HG02973 (cell line): Measurements from ENCODE around the gene APPBP2.
"Not testable (repeated sequence)": the region's sequence is repeated elsewhere in the genome, so short reads cannot be mapped to it uniquely, and the experiment has no call there.

Experiments used
- ATAC-seq: cut with Tn5 transposase; IDR thresholded peaks from one replicate; pipeline ENCODE4 v1.9.1; 2021; ENCODE audit warnings: moderate library complexity; ENCODE audit not compliant: unreplicated experiment

APPBP2 gene

DNA sequence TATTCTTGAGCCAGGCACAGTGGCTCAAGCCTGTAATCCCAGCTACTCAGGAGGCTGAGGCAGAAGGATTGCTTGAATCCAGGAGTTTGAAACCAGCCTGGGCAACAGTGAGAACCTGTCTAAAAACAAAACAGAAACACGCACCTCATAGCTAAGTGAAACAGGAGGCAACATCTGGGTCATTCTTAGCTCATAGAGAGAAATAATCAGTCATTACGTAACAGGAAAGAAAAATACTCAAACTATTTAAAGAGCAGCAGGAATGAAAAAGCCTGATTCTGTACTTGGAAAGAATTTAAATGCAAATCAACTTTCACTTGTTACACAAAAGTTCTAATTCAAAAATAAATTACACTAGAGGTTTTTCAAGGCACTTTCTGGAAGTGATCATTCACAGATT, 86.5 kb downstream of the APPBP2 start:
- ATAC-seq, result peak; percentile 57

DNA sequence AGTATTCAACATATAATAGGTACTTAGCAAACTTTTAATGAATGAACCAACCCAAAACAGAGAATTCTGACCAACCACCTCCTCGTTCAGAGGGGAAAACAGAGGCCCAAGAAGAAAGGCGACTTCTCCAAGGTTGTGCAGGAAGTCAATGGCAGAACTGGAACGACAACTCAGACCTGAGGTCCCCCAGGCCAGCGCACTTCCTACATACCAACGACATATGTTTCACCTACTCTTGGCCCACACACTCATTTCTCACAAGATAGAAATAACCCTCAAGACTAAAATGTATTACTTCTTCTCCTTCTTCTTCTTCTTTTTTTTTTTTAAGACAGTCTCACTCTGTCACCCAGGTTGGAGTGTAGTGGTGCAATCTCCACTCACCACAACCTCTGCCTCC, 89.4 kb downstream of the APPBP2 start:
- ATAC-seq, result no peak

DNA sequence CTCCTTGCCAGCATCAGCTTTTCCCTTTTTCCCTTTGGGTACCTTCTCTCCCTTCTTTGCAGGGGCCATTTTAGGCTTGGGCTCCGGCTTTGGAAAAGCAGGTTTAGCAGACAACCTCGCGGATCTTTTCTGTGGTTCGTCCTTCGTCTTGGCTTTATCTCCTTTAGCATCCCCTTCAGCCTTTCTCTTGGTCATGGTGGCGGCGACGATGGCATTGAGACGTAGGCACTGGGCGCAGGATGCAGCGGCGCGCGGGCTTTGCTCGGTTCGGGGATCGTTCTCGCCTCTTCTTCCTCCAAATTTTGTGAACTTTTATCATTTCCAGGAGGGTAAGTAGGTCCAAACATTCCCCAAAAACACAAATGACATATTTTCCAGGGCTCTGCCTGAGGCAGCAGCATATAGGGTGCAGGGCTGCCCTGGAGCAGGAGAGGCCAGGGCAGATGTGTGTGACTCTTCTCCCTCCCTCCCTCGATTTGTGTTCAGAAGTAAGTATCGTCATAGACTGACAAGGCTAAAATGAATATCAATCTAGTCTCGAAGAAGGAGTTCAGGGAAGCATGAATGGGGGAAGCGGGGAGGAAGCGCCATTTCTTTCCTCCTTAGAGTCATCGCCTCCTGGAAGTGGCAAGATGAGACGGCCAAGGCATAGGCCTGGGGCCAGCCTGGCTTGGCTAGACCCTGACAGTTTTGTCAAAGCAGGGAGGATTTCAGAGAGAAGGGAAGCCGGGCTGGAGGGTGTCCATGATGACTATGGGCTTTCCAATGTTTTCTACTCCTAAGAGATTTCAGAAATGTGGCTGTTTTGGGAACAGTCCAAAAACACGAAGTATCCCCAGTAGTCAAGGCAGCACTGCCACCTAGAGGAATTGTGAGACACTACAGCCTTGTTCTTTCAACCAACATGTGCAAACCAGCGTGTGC, 90.5 kb downstream of the APPBP2 start:
- peak; percentile 62 for ATAC-seq

DNA sequence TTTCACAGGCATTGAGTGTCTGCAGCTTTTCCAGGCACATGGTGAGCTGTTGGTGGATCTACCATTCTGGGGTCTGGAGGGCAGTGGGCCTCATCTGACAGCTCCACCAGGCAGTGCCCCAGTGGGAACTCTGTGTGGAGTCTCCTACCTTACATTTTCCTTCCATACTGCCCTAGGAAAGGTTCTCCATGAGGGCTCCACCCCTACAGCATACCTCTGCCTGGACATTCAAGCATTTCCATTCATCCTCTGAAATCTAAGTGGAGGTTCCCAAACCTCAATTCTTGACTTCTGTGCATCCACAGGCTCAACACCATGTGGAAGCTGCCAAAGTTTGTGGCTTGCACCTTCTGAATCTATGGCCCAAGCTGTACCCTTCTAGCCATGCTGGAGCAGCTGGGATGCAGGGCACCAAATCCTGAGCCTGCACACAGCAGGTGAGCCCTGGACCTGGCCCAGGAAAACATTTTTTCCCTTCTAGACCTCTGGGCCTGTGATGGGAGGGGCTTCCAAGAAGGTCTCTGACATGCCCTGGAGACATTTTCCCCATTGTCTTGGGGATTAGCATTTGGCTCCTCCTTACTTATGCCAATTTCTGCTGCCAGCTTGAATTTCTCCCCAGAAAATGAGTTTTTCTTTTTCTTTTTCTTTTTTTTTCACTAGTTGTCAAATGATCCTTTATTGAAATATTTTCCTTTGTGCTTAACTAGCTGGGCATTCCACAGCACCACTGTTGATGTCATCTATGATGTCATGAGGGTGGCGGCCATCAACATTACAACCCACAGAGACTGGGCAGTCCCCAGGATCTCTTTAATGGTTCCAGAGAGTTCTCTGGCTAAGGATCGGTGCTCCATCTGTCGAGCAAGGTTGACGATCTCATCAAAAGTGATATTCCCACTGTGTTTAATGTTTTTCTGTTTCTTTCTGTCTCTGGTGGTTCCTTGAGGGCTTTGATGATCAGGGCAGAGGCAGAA, 92.7 kb downstream of the APPBP2 start:
- not testable (repeated sequence) for ATAC-seq

DNA sequence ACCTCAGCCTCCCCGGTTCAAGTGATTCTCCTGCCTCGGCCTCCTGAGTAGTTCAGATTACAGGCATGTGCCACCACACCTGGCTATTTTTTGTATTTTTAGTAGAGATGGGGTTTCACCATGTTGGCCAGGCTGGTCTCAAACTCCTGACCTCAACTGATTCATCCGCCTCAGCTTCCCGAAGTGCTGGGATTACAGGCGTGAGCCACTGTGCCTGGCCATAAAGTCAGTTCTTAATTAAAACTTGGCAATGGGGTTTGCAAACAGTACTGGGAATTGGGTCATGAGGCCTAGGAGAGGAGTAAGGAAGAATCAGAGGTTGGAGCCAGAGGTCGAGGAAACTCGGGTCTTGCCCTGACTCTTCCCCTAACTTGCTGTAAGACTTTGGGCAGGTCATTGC, 95.5 kb downstream of the APPBP2 start:
- not testable (repeated sequence) for ATAC-seq

DNA sequence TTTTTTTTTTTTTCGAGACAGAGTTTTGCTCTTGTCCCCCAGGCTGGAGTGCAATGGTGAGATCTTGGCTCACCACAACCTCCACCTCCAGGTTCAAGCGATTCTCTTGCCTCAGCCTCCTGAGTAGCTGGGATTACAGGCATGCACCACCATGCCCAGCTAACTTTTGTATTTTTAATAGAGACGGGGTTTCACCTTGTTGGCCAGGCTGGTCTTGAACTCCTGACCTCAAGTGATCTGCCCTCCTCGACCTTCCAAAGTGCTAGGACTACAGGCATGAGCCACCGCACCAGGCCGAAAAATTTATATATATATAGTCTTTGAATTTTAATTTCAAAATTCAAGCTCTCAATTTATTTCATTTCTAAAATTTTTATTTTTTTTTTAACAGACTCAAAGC, 97.6 kb downstream of the APPBP2 start:
- not testable (repeated sequence) for ATAC-seq

DNA sequence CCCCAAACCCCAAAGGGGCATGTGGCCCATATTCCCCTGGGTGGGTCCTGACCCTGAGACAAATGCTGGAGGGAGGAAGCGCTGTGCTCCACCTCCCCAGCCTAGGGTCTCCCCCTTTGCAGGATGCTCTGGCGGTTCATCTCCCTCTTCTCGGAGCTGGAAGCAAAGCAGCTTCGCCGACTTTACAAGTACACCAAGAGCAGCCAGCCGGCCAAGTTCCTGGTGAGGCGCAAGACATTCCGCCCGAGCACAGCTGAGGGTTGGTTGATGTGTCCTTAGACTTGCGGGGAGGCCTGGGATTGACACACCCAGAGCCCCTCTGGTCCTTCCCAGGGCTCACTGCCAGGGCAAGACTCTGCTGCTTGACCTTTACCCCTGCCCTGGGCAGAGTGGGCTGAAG, 99.4 kb downstream of the APPBP2 start:
- ATAC-seq, result no peak

DNA sequence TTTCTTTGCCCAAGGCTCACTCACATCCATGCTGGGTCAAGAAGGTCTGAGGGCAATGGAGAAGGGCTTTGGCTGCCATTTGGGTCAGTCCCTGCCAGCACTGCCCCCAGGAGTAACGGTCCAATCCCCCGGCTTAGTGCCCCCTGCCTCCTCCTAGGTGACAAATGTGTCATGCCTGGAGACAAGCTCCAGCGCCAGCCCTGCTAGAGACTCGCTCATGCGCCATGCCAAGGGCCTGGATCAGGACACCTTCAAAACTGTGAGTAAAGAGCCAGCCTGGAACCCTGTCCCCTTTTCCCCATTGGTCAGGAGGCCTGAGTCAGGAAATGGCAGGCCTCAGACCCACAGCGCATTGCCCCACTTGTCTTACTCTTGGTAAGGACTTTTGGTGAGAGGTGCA, 100.4 kb downstream of the APPBP2 start:
- no peak for ATAC-seq

DNA sequence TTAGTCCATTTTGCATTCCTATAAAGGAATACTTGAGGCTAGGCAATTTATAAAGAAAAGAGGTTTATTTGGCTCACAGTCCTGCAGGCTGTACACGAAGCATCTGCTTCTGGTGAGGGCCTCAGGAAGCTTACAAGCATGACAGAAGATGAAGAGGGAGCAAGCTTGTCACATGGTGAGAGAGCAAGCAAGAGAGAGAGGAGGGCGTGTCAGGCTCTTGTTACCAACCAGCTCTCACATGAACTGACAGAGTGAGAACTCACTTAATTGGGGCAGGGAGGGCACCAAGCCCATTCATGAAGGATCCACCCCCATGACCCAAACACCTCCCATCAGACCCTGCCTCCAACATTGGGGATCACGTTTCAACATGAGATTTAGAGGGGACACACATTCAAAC, 102.2 kb downstream of the APPBP2 start:
- no peak for ATAC-seq

DNA sequence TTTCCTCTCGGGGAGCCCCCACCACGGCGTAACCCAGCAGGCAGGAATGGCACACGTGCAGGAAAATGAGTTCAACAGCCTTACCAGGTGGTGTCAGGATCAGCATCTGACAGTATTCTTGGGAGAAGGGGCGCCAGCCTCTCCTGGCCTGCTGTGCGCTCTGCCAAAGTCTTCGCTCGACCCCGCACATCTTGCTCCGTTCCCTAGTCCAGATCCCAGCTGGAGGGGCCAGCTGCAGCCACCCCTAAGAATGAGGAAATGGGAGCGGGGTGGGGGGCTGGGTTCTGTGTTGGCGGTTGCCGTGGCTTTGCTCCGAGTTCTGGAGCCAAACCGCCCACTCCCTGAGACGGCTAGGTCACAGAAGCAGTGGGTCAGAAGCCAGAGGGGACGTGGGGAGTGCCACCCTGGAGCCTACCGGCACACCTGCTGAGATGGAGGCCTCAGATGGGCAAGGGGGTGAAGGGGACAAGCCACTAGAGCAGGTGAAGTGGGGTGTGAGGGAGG, 103.8 kb downstream of the APPBP2 start, which contains the start of gene CHCT1:
Gene CHCT1, plus strand, starts transcription at position 328 of the 504 bp plus-strand sequence. Its CDS starts 104 bp downstream, at position 432.
- ATAC-seq, result no peak

DNA sequence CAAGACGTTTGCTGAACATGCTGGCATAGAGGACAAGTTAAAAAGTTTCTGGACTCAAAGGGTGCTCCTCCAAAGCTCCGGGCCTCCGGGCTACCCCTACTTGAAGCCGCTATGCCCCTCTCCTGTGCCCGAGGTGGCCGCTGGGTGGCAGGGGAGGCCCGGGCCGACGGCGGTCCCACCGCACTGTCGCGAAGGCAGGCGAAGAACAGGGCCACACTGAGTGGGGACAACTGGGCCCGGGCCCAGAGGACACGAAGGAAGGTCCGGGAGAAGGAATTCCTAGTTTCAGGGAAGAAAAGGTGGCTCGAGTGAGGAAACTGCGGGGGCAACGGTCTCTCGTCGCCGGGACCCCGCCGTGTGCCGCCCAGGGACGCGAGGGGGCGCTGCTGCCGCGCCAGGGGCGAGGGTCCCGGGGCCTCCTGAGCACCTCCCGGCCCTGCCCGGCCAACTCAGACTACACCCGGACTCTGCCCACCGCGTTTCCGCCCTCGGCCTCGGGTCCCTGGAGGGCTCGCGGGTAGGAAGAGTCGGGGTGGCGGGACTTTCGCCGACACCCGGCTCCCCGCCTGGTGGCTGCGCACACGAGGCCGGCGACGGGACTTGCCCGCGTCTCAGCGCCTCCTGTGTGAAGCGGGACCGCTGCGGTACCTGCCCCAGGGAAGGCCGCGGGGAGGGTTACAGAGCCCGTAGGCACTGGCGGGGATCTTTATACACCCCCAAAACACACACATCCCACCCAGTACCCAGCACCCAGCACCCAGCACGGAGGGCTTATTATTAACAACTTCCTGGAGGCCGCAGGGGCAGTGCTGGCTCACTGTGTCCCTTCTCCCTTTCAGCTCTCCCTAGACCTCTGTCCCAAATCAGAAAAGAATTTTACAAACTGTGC, 104.5 kb downstream of the APPBP2 start:
- ATAC-seq, result peak; percentile 80

DNA sequence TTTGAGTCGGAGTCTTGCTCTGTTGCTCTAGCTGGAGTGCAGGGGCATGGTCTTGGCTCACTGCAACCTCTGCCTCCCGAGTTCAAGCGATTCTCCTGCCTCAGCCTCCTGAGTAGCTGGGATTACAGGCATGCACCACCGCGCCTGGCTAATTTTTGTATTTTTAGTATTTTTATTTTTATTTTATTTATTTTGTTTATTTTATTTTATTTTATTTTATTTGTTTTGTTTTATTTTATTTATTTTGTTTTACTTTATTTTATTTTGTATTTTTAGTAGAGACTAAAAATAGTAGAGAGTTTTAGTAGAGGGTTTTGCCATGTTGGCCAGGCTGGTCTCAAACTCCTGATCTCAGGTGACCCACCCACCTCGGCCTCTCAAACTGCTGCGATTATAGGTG, 106.2 kb downstream of the APPBP2 start:
- ATAC-seq, result not testable (repeated sequence)

DNA sequence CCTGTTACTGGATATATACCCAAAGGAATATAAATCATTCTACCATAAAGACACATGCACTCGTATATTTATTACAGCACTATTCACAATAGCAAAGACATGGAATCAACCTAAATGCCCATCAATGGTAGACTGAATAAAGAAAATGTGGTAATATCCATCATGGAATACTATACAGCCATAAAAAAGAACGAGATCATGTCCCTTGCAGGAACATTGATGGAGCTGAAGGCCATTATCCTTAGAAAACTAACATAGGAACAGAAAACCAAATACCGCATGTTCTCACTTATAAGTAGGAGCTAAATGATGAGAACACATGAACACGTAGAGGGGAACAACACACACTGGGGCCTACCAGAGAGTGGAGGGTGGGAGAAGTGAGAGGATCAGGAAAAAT, 107.0 kb downstream of the APPBP2 start:
- ATAC-seq, result not testable (repeated sequence)

DNA sequence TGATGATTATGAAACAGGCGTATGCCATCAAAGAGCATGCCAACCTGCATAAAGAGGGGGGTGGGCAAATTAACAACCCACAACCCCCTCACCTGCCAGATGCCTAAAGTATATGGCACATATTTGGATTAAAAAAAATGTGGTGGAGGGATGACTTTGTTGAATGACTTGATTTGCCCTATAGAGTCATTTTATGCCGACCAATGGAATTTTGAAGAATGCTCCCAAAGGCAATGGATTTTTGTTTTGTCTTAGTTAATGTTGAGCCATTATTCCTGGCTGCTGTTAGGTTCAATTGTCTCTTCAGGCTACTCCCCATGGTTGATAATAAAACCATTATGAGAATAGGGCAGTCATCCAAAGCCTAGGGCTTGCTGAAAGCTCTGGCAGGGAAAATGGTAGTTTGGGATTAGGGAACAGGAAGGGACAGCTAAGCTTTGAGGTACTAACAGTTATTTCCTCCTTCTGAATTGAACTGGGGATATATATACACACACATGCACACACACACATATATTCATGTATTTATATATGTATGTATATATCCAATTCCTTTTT, 109.6 kb downstream of the APPBP2 start:
- no peak for ATAC-seq

DNA sequence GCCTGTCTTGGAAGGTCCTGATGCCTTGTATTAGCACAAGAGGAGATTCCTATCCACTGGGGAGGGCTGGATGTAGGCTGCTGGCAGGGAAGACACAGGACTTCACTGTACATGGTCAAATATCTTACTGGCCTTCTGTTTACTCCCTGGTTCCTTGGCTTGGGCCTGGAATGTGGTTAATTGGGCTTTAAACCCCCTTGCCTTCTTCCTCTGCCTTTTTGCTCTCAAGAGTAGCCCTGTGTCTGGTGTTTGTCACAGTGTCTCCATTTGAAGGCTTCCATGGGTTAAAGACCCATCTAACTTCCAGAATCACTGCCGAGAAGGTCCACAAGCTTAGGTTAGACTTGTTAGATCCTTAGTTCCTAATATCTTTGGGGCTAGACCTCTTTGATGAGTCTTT, 110.9 kb downstream of the APPBP2 start:
- no peak for ATAC-seq

DNA sequence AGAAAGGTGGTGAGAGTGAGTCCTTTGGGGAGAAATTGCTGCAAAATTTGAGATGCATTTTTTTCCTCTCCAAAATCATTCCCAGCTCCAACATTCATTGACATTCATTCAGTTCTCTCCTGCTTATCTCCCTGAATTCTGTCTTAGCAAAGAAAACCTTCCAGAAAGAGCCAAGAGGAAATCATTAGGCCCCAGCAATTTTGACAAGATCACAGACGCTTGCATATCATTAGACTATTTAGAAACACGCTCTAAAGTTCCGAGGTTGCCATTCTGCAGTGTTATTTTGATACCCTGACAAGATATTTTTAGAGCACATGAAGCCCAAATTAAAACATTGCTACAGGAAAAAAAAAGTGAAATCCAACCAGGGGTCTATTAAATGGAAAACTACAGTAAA, 113.3 kb downstream of the APPBP2 start:
- ATAC-seq, result no peak

DNA sequence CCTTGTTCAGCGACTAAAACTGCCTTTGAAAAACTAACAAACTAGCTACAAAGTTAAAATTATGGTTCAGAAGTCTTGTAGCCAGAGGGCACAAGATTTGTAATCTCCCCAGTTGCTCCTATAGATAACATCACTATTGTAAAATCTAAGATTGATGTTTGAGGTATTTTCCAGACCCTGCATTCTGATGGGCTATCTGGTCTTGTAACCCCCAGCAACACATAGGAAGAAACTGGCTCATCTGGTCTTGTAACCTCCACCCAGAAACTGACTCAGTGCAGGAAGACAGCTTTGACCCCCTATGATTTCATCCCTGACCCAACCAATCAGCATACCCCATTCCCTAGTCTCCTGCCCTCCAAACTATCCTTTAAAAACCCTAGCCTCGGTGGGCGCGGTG, 116.0 kb downstream of the APPBP2 start:
- no peak for ATAC-seq

DNA sequence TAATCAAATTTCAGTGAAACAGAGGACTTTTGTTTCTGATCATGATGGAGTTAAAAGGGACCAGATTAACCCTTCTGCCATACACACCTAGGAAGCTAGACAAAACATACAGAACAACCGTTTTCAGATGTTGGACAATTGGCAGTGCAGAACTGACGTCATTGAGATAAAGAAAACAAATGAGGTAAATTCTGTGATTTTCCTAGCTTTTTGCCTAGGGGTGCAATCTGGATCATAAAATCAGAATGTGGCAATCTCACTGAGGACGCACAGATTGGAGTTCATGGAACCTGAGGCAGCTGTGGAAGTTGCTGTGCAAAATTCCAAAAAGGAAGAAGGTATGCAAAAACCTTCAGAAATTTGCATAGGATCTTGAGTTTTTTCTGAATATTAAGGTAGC, 119.2 kb downstream of the APPBP2 start:
- no peak for ATAC-seq

DNA sequence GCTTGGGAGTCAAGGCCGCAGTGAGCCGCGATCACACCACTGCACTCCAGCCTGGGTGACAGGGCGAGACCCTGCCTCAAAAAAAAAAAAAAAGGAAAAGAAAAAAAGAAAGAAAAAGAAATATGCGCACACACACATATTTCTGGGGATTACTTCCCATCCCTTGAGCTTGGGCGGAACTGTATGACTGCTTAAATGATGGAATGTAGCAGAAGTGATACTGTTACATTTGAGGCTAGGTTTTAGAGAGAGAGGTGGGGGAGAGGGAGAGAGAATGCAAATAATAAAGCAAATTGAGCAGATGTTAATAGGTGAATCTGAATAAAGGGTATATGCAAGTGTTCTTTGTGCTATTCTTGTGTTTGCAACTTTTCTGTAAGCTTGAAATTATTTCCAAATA, 122.1 kb downstream of the APPBP2 start:
- ATAC-seq, result no peak

DNA sequence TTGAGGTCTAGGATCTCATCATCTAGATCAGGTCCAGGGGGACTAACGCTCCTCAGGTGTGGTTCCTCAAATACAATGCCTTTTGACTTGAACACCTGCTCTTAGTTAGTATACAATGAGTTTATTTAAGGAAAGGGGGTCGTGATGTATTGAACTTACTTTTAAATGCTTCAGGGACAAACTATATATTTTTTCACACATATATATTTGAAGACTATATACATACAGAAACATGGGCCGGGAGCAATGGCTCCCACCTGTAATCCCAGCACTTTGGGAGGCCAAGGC, 122.6 kb downstream of the APPBP2 start:
- no peak for ATAC-seq
